Measurements from ENCODE around the gene MUC5B.

GRCh38 chr11:1272531-1272930 is 49.7 kb downstream of the MUC5B start:
- no peak for TF ChIP-seq CTCF (IDR thresholded peaks at IDR 0.05; ENCODE audit: insufficient read depth, low read depth, low read length)
- TF ChIP-seq EZH2 (IDR thresholded peaks at IDR 0.05; ENCODE audit: insufficient read depth, low read length): no peak

Data from astrocyte (in vitro differentiated cells and primary cell).